Left cardiac atrium (tissue), 4 donors: ENCODE data around the gene SPRY4. TPM values are rescaled to one million over a fixed set of nuclear protein-coding genes. Genes with fewer than 3 reads are reported as not detected.
A peak's percentile ranks its signal among the peaks of the same experiment; 100 is the strongest.
"Not testable (repeated sequence)": the region's sequence is repeated elsewhere in the genome, so short reads cannot be mapped to it uniquely, and the experiment has no call there.

ENCODE experiments used
- ATAC-seq, 2 donors: fragments of 200-7000 bp; cut with Tn5 transposase; one replicate each; pipeline ENCODE4 v1.9.1; 2020; ENCODE audit warnings: mild to moderate bottlenecking in 2 of 2, moderate library complexity in 2 of 2
- DNase-seq: peaks from one replicate; pipeline ENCODE4 v3.0.0-alpha.2; 2020
- intact Hi-C, 2 donors: fragments of 100-400 bp; cut with DNase I; formaldehyde crosslinking; loops; one replicate each; pipeline versions ENCODE4 v1.14.1 to v1.15.1; 2022 to 2023
- total RNA-seq, 2 donors: library from RNA; stranded (reverse); fragmentation: NEBNext Ultra II Directional; extraction: Animal tissue kit (Norgen Biotek cat#: 25700); gene quantifications; one replicate each; pipeline ENCODE4 v1.2.1, GENCODE V29; 2021
- donor health status: DM: no; HTN: yes; CAD: no.
- donor health status: DM: no; HTN: yes; CAD: no; lungs with severe emphysema.
- donor health status: DM: yes; HTN: yes; CAD: no.
- donor health status: Dilated cardiomyopathy.

SPRY4 gene
- total RNA-seq, 2 donors from 2014 or later, result 13.3 to 30.6 TPM

GRCh38 chr5:142305211-142305610, 19.6 kb downstream of the SPRY4 start:
- no peak for ATAC-seq
- intact Hi-C loops, result no loop called here

GRCh38 chr5:142304013-142304701, 20.7 kb downstream of the SPRY4 start:
- intact Hi-C loops, result no loop called here
- ATAC-seq (peak; percentile 21 to 68), DNase-seq (no peak)

More at GRCh38 chr5:142305211-142305610, 19.6 kb downstream of the SPRY4 start:
- no peak for DNase-seq

GRCh38 chr5:142303565-142303964, 21.3 kb downstream of the SPRY4 start:
- intact Hi-C loops, result no loop called here

GRCh38 chr5:142301540-142301939, 23.3 kb downstream of the SPRY4 start:
- DNase-seq (no peak), ATAC-seq (no peak)
- intact Hi-C loops, result no loop called here

More at GRCh38 chr5:142303565-142303964, 21.3 kb downstream of the SPRY4 start:
- ATAC-seq, result no peak
- DNase-seq, result no peak

GRCh38 chr5:142300677-142301076, 24.1 kb downstream of the SPRY4 start:
- DNase-seq (no peak), ATAC-seq (no peak)
- intact Hi-C loops, result no loop called here

- no peak for ATAC-seq
- DNase-seq, result no peak
- intact Hi-C loops, result no loop called here
Measured at GRCh38 chr5:142298789-142299188, 26.0 kb downstream of the SPRY4 start.

GRCh38 chr5:142297786-142298185, 27.0 kb downstream of the SPRY4 start:
- intact Hi-C loops, ATAC-seq: not testable (repeated sequence)

GRCh38 chr5:142296914-142297417, 27.9 kb downstream of the SPRY4 start:
- DNase-seq (peak; percentile 40), ATAC-seq (peak; percentile 50 to 77)
- intact Hi-C loops, result no loop called here

More at GRCh38 chr5:142297786-142298185, 27.0 kb downstream of the SPRY4 start:
- DNase-seq, result not testable (repeated sequence)

- no peak for DNase-seq
- intact Hi-C loops, result no loop called here
- ATAC-seq, result no peak
Measured at GRCh38 chr5:142295960-142296860, 28.6 kb downstream of the SPRY4 start.

GRCh38 chr5:142295084-142295758, 29.6 kb downstream of the SPRY4 start:
- intact Hi-C loops, result no loop called here
- peak; percentile 42 to 61 for ATAC-seq
- peak; percentile 65 for DNase-seq

GRCh38 chr5:142293486-142293885, 31.3 kb downstream of the SPRY4 start:
- intact Hi-C loops, result no loop called here
- ATAC-seq (no peak), DNase-seq (no peak)

- intact Hi-C loops, result no loop called here
- no peak for DNase-seq
- no peak for ATAC-seq
Measured at GRCh38 chr5:142292808-142293207, 32.0 kb downstream of the SPRY4 start.

GRCh38 chr5:142292249-142292648, 32.6 kb downstream of the SPRY4 start:
- intact Hi-C loops, result no loop called here
- ATAC-seq, result no peak
- DNase-seq, result no peak

- ATAC-seq, result peak in 1 of 2 donors; percentile 16
- intact Hi-C loops, result no loop called here
- no peak for DNase-seq
Measured at GRCh38 chr5:142290577-142291299, 34.1 kb downstream of the SPRY4 start.

- intact Hi-C loops, result no loop called here
- ATAC-seq (peak; percentile 33 to 34), DNase-seq (no peak)
Measured at GRCh38 chr5:142289708-142290576, 34.9 kb downstream of the SPRY4 start.

GRCh38 chr5:142287973-142288313, 36.9 kb downstream of the SPRY4 start:
- DNase-seq, result no peak
- intact Hi-C loops, result no loop called here
- ATAC-seq, result no peak

GRCh38 chr5:142287096-142287972, 37.5 kb downstream of the SPRY4 start:
- ATAC-seq, result no peak
- intact Hi-C loops, result no loop called here
- DNase-seq, result no peak
